K562 (cell line): ENCODE results near the gene AMPD1. TPM values are rescaled to one million over a fixed set of nuclear protein-coding genes. Genes with fewer than 3 reads are reported as not detected.

Experiments
- ATAC-seq: fragments of 200-7000 bp; cut with Tn5 transposase; 3 replicates; pipeline ENCODE4 v1.9.1; 2020; ENCODE audit warnings: moderate library complexity
- BruUV-seq: library from RNA; stranded (reverse); fragments of 400-500 nt; replicated peaks from 2 replicates; lab custom pipeline; 2021; lab: Mats Ljungman, UMichigan
- CTCF ChIA-PET: fragments of 300-600 bp; formaldehyde crosslinking; extraction: SDS; loops from one replicate; lab custom pipeline; 2021; ENCODE audit warnings: low intra/inter-chr PET ratio; lab: Yijun Ruan, JAX
- POLR2A ChIA-PET: fragments of 300-600, 350-650 bp; sonication (Branson Sonifier 250); formaldehyde crosslinking; extraction: SDS; loops from one replicate; lab custom pipeline; 2021; ENCODE audit warnings: antibody characterized with exemption, inconsistent platforms; lab: Yijun Ruan, JAX
- DNase-seq, 4 experiments: peaks; one replicate each; pipeline versions ENCODE4 v3.0.0 to v3.0.0-alpha.2; 2011 to 2018; ENCODE audit warnings: low spot score in 3 of 4, mixed read lengths in 3 of 4; ENCODE audit errors: extremely low read depth in 1 of 4
- FAIRE-seq: peaks from 2 replicates; lab custom pipeline; 2011; peaks lifted over from hg19 to GRCh38; lab: Jason Lieb, UNC
- H2AFZ ChIP-seq: 2 replicates; pipeline ENCODE4 v1.6.0; 2011; ENCODE audit warnings: low read depth, low read length, control low read depth, inconsistent platforms
- H3K27ac ChIP-seq: fragments of 200-600 bp; 3 replicates; pipeline ENCODE4 v1.8.0; 2011; ENCODE audit warnings: low read depth, mild to moderate bottlenecking, control low read depth, inconsistent platforms, low read length, moderate library complexity, mixed read lengths; ENCODE audit errors: extremely low read depth
- H3K27me3 ChIP-seq, 2 experiments: fragments of 300-600 bp in 1 of 2; 2 replicates in 1 of 2; 3 replicates in 1 of 2; pipeline versions ENCODE4 v1.6.0 to v1.8.0; 2011; ENCODE audit warnings: inconsistent platforms in 2 of 2, low read length in 2 of 2, mild to moderate bottlenecking in 1 of 2, mixed read lengths in 1 of 2, moderate library complexity in 1 of 2; ENCODE audit not compliant: control insufficient read depth in 2 of 2, insufficient read depth in 2 of 2
- H3K36me3 ChIP-seq: fragments of 300-600 bp; 3 replicates; pipeline ENCODE4 v1.8.0; 2011; ENCODE audit warnings: mild to moderate bottlenecking, low read length, inconsistent platforms; ENCODE audit not compliant: control insufficient read depth, insufficient read depth
- H3K4me1 ChIP-seq, 2 experiments: fragments of 200-600 bp in 1 of 2; replicated peaks in 1 of 2; 2 replicates in 1 of 2; 3 replicates in 1 of 2; pipeline versions ENCODE4 v1.5.1 to v1.8.0; 2011; ENCODE audit warnings: inconsistent platforms in 2 of 2, low read length in 2 of 2, mild to moderate bottlenecking in 1 of 2, mixed read lengths in 1 of 2, moderate library complexity in 1 of 2; ENCODE audit not compliant: control insufficient read depth in 2 of 2, insufficient read depth in 2 of 2
- H3K4me2 ChIP-seq: 2 replicates; pipeline ENCODE4 v1.6.1; 2011; ENCODE audit warnings: low read length, control low read depth, inconsistent platforms, mixed read lengths; ENCODE audit not compliant: insufficient read depth
- H3K4me3 ChIP-seq: fragments of 200-600 bp; sonication (generic), shearing (Covaris generic); 2 replicates; pipeline ENCODE4 v1.5.1; 2016; ENCODE audit warnings: control low read depth, inconsistent platforms
- H3K79me2 ChIP-seq: fragments of 200-600 bp; 3 replicates; pipeline ENCODE4 v1.8.0; 2011; ENCODE audit warnings: low read length, inconsistent platforms; ENCODE audit not compliant: control insufficient read depth, insufficient read depth
- H3K9ac ChIP-seq, 2 experiments: 2 replicates each; pipeline versions ENCODE4 v1.6.0 to v1.6.1; 2011; ENCODE audit warnings: low read depth in 2 of 2, low read length in 2 of 2, control low read depth in 1 of 2, inconsistent platforms in 1 of 2, mild to moderate bottlenecking in 1 of 2, mixed read lengths in 1 of 2; ENCODE audit not compliant: insufficient read depth in 1 of 2
- H3K9me1 ChIP-seq: one replicate; pipeline ENCODE4 v1.6.0; 2011; ENCODE audit warnings: inconsistent platforms, mild to moderate bottlenecking, low read length, moderate library complexity; ENCODE audit not compliant: control insufficient read depth, insufficient read depth
- H3K9me3 ChIP-seq: replicated peaks from 2 replicates; pipeline ENCODE4 v1.5.1; 2011; ENCODE audit warnings: low read depth, low read length, inconsistent platforms; ENCODE audit not compliant: control insufficient read depth, insufficient read depth
- H4K20me1 ChIP-seq: replicated peaks from 2 replicates; pipeline ENCODE4 v1.6.1; 2011; ENCODE audit warnings: low read length, inconsistent platforms, mixed read lengths; ENCODE audit not compliant: control insufficient read depth, insufficient read depth
- NFE2L1 ChIP-seq: fragments of 450-650 bp; IDR thresholded peaks from 2 replicates; pipeline ENCODE4 v1.6.1; 2016; ENCODE audit warnings: missing genetic modification characterization, low read depth, mild to moderate bottlenecking, missing compliant biosample characterization, moderate library complexity, borderline replicate concordance
- RBBP5 ChIP-seq: fragments of 200-600 bp; sonication (generic); IDR thresholded peaks from 2 replicates; pipeline ENCODE4 v1.6.1; 2012; ENCODE audit warnings: borderline replicate concordance, mild to moderate bottlenecking, low read length, control low read depth, inconsistent platforms; ENCODE audit not compliant: insufficient read depth, poor library complexity, severe bottlenecking
- RFX1 ChIP-seq: fragments of 450-650 bp; IDR thresholded peaks from 2 replicates; pipeline ENCODE4 v1.6.1; 2016; ENCODE audit warnings: mild to moderate bottlenecking, moderate library complexity
- ZNF764 ChIP-seq: fragments of 250-450 bp; sonication (Bioruptor Pico); IDR thresholded peaks from 2 replicates; pipeline ENCODE4 v1.4.0; 2020; ENCODE audit warnings: low read depth, mild to moderate bottlenecking, moderate library complexity
- WGBS: fragments of 100-300 bp; shearing (Covaris generic); methylation state at CpG from one replicate; pipeline ENCODE4 v1.1.6; 2016; ENCODE audit warnings: low coverage, mixed read lengths; ENCODE audit not compliant: insufficient coverage; ENCODE audit errors: missing lambda C conversion rate; 5-methylcytosine and 5-hydroxymethylcytosine counted together
- in situ Hi-C: fragments of 300-500 bp; cut with MboI; formaldehyde crosslinking; loops from 4 replicates; pipeline ENCODE4 v1.15.0; 2018; ENCODE audit warnings: inconsistent platforms, mixed read lengths
- intact Hi-C: fragments of 100-400 bp; cut with micrococcal nuclease; formaldehyde crosslinking; loops from 2 replicates; pipeline ENCODE4 v1.14.2; 2022
- polyA plus RNA-seq, 8 experiments: library from polyadenylated mRNA; depleted of rRNA in 4 of 8; stranded (reverse) in 5 of 8; unstranded in 3 of 8; fragments of >200 nt; fragmentation: Nextera tagmentation in 2 of 8; fragmentation: Illumina TruSeq in 1 of 8; extraction: Ambion mirVana in 2 of 8; extraction: Trizol in 1 of 8; gene quantifications; 2 replicates each; pipeline versions ENCODE4 v1.2.1 to v1.2.3, GENCODE V29; 2011 to 2014; ENCODE audit warnings: inconsistent platforms in 1 of 8, missing spikeins in 1 of 8
- total RNA-seq, 7 experiments: library from RNA; depleted of rRNA in 6 of 7; stranded (reverse); fragments of >200 nt in 6 of 7; fragmentation: Illumina TruSeq in 2 of 7; extraction: Trizol in 2 of 7; gene quantifications; 2 replicates each; pipeline versions ENCODE4 v1.2.1 to v1.2.3, GENCODE V29; 2011 to 2021; ENCODE audit warnings: low replicate concordance in 1 of 7
- TF ChIP-seq, protein P1 (sequence below): IDR thresholded peaks from 2 replicates; pipeline ENCODE4 v1.6.1; 2011; ENCODE audit not compliant: insufficient read length; ENCODE audit errors: extremely low read depth

AMPD1 gene
- total and polyA plus RNA-seq, 9 of the 15 experiments (the other 6 are each of a cell fraction or from before 2014, with no cell fraction given): 0.04 to 0.17 TPM; not detected in 7

DNA sequence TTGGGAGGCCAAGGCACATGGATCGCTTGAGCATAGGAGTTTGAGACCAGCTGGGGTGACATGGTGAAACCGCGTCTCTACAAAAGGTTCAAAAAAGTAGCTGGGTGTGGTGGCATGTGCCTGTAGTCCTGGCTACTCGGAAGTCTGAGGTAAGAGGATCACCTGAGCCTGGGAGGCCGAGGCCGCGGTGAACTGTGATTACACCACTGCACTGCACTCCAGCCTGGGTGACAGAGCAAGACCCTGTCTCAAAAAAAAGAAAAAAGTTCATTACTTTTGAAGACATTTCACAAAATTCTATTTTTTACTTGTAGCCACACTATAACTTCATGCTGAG lies 23.4 kb downstream of the AMPD1 start:
- no peaks in the 10 kb centered on the region for H3K79me2 ChIP-seq
- peaks cover 6 to 16% of the 10 kb centered on the region in 2 experiments; a peak in 3 of 5 replicates for H3K27me3 ChIP-seq
- H3K4me2 ChIP-seq: no peak overlapping the region
- H3K9me3 ChIP-seq: no peaks in the 10 kb centered on the region
- no TSS peak for BruUV-seq
- no peak overlapping the region for H3K4me3 ChIP-seq
- intact Hi-C loops (no loop called here), in situ Hi-C loops (no loop called here)
- POLR2A ChIA-PET: interaction anchor here (1.0 kb wide), 1 partner anchor 12 kb away, joined by 4 read pairs; no protein-coding TSS in a partner anchor
- CTCF ChIA-PET: interaction anchor here (1.0 to 2.7 kb wide), 2 partner anchors 325 to 693 kb away, joined by 4 to 8 read pairs; no protein-coding TSS in a partner anchor
- H2AFZ ChIP-seq: no peak overlapping the region
- H3K9me1 ChIP-seq: no peaks in the 10 kb centered on the region
- no peaks in the 10 kb centered on the region for H4K20me1 ChIP-seq
- H3K36me3 ChIP-seq: no peaks in the 10 kb centered on the region
- DNase-seq (no peak), ATAC-seq (no peak), FAIRE-seq (no peak)
- peaks cover 4 to 13% of the 10 kb centered on the region in 2 experiments; a peak in 3 of 5 replicates for H3K4me1 ChIP-seq
- no peak overlapping the region for H3K27ac ChIP-seq
- TF ChIP-seq RBBP5: no peak
- no peak for TF ChIP-seq ZNF764 (CRISPR knock-in tag)
- no peak for TF ChIP-seq RFX1
- TF ChIP-seq NFE2L1 (tag): no peak
- TF ChIP-seq, protein P1, sequence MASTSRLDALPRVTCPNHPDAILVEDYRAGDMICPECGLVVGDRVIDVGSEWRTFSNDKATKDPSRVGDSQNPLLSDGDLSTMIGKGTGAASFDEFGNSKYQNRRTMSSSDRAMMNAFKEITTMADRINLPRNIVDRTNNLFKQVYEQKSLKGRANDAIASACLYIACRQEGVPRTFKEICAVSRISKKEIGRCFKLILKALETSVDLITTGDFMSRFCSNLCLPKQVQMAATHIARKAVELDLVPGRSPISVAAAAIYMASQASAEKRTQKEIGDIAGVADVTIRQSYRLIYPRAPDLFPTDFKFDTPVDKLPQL: no peak
- no peak overlapping the region for H3K9ac ChIP-seq
- 4% methylated on average over 7 of the region's 7 CpGs for WGBS
